HepG2 (cell line): Measurements from ENCODE around the gene TCFL5. TPM values are rescaled to one million over a fixed set of nuclear protein-coding genes. Genes with fewer than 3 reads are reported as not detected.

Source experiments
- CERS6 ChIP-seq: sonication (generic); formaldehyde crosslinking; IDR thresholded peaks from 2 replicates; pipeline ENCODE4 v1.5.0; 2020; ENCODE audit warnings: missing genetic modification reagents
- CSRNP1 ChIP-seq: sonication (generic); formaldehyde crosslinking; IDR thresholded peaks from 2 replicates; pipeline ENCODE4 v1.8.1; 2023; ENCODE audit warnings: mild to moderate bottlenecking, missing genetic modification reagents
- E2F2 ChIP-seq: sonication (generic); formaldehyde crosslinking; IDR thresholded peaks from 2 replicates; pipeline ENCODE4 v1.4.0; 2020; ENCODE audit warnings: missing genetic modification reagents, borderline replicate concordance
- FOSL1 ChIP-seq: sonication (generic); formaldehyde crosslinking; IDR thresholded peaks from 2 replicates; pipeline ENCODE4 v1.9.0; 2021; ENCODE audit warnings: missing genetic modification reagents, borderline replicate concordance
- FOXP1 ChIP-seq, 2 experiments: fragments of 450-650 bp in 1 of 2; IDR thresholded peaks; 2 replicates each; pipeline ENCODE4 v1.6.1; 2017 to 2018; ENCODE audit warnings: antibody characterized with exemption in 1 of 2
- HNRNPH1 ChIP-seq: fragments of 200-400 bp; formaldehyde crosslinking; optimal IDR thresholded peaks from 2 replicates; pipeline ENCODE3; 2017; ENCODE audit warnings: mild to moderate bottlenecking, low read depth, low read length
- MED8 ChIP-seq: sonication (generic); formaldehyde crosslinking; IDR thresholded peaks from 2 replicates; pipeline ENCODE4 v1.8.1; 2023; ENCODE audit warnings: mild to moderate bottlenecking, missing genetic modification reagents; ENCODE audit not compliant: insufficient replicate concordance
- NONO ChIP-seq, 2 experiments: fragments of 450-650 bp in 1 of 2; sonication (generic) in 1 of 2; formaldehyde crosslinking in 1 of 2; IDR thresholded peaks in 1 of 2; conservative IDR thresholded peaks in 1 of 2; 2 replicates each; pipeline versions ENCODE4 v1.6.1 to v1.8.0; 2017 to 2022; ENCODE audit warnings: mild to moderate bottlenecking in 1 of 2, missing genetic modification reagents in 1 of 2, moderate library complexity in 1 of 2
- PCBP2 ChIP-seq: fragments of 200-400 bp; formaldehyde crosslinking; optimal IDR thresholded peaks from 2 replicates; pipeline ENCODE3; 2018; ENCODE audit warnings: low read length, low read depth; ENCODE audit not compliant: poor library complexity, severe bottlenecking
- PHF5A ChIP-seq: IDR thresholded peaks from one replicate; pipeline ENCODE4 v1.6.1; 2018; ENCODE audit warnings: low read depth, missing genetic modification reagents; ENCODE audit not compliant: unreplicated experiment
- RFX1 ChIP-seq: fragments of 450-650 bp; IDR thresholded peaks from 2 replicates; pipeline ENCODE4 v1.6.1; 2017
- U2AF2 ChIP-seq: fragments of 200-400 bp; formaldehyde crosslinking; IDR thresholded peaks from 2 replicates; pipeline ENCODE4 v1.6.1; 2017; ENCODE audit warnings: low read depth, mild to moderate bottlenecking, low read length
- ZIK1 ChIP-seq: sonication (generic); formaldehyde crosslinking; IDR thresholded peaks from 2 replicates; pipeline ENCODE4 v1.5.0; 2020; ENCODE audit warnings: mild to moderate bottlenecking, low read depth, missing genetic modification reagents, borderline replicate concordance
- ZNF17 ChIP-seq: sonication (generic); formaldehyde crosslinking; IDR thresholded peaks from 2 replicates; pipeline ENCODE4 v1.5.0; 2020; ENCODE audit warnings: mild to moderate bottlenecking, missing genetic modification reagents
- ZNF24 ChIP-seq: fragments of 450-650 bp; IDR thresholded peaks from 2 replicates; pipeline ENCODE4 v1.6.1; 2017; ENCODE audit warnings: antibody characterized with exemption, mild to moderate bottlenecking
- ZNF280B ChIP-seq: sonication (generic); formaldehyde crosslinking; IDR thresholded peaks from 2 replicates; pipeline ENCODE4 v1.5.0; 2020; ENCODE audit warnings: missing genetic modification reagents, mild to moderate bottlenecking, borderline replicate concordance
- ZNF687 ChIP-seq: sonication (generic); formaldehyde crosslinking; IDR thresholded peaks from 2 replicates; pipeline ENCODE4 v1.5.1; 2020; ENCODE audit warnings: mild to moderate bottlenecking, missing genetic modification reagents, moderate library complexity
- ZNF761 ChIP-seq: sonication (generic); formaldehyde crosslinking; conservative IDR thresholded peaks from 2 replicates; pipeline ENCODE4 v1.4.0; 2020; ENCODE audit warnings: mild to moderate bottlenecking, missing genetic modification reagents
- polyA plus RNA-seq, 8 experiments: library from polyadenylated mRNA; depleted of rRNA in 3 of 8; stranded (reverse) in 7 of 8; unstranded in 1 of 8; fragments of >200 nt; fragmentation: Illumina TruSeq in 4 of 8; extraction: Trizol in 4 of 8; gene quantifications; 2 replicates each; pipeline versions ENCODE4 v1.2.1 to v1.2.3, GENCODE V29; 2011 to 2016; ENCODE audit warnings: low read depth in 4 of 8, missing spikeins in 1 of 8, mixed read lengths in 1 of 8; ENCODE audit not compliant: insufficient read depth in 1 of 8
- total RNA-seq, 5 experiments: library from RNA; depleted of rRNA; stranded (reverse); fragments of >200 nt; fragmentation: Illumina TruSeq; extraction: Trizol; gene quantifications; 2 replicates each; pipeline ENCODE4 v1.2.3, GENCODE V29; 2016; ENCODE audit warnings: low read depth in 1 of 5

Gene TCFL5
- total and polyA plus RNA-seq, 2 of the 13 experiments (the other 11 are each of a cell fraction or from before 2014, with no cell fraction given) = 14.8 to 20.0 TPM

- TF ChIP-seq CERS6 (CRISPR knock-in tag) (0 out of 2 replicates have a peak, but pooled peaks have one; percentile 84), RFX1 (no peak), ZNF761 (CRISPR knock-in tag) (peak; percentile 29; the same call in 1 of the 2 replicates), HNRNPH1 (peak; percentile 82), ZNF17 (CRISPR knock-in tag) (no peak), PHF5A (CRISPR knock-in tag) (peak; percentile 97), ZNF687 (CRISPR knock-in tag) (peak; percentile 97), NONO (IDR thresholded peaks at IDR 0.05) (no peak), NONO (CRISPR knock-in tag; conservative IDR thresholded peaks at IDR 0.05) (peak; percentile 97), E2F2 (CRISPR knock-in tag) (peak; percentile 81), CSRNP1 (CRISPR knock-in tag) (peak; percentile 91), ZNF24 (no peak), U2AF2 (no peak), ZNF280B (peak; percentile 96), MED8 (CRISPR knock-in tag) (no peak), FOSL1 (peak; percentile 24; the same call in 1 of the 2 replicates), PCBP2 (peak; percentile 17), ZIK1 (CRISPR knock-in tag) (no peak), FOXP1 (IDR thresholded peaks at IDR 0.05) (no peak), FOXP1 (CRISPR knock-in tag; IDR thresholded peaks at IDR 0.05) (0 out of 2 replicates have a peak, but pooled peaks have one; percentile 2)
Observed at GRCh38 chr20:62900052-62900691, 38.5 kb upstream of the TCFL5 start (continued).
